Sigmoid colon (tissue), 7 donors: ENCODE measurements around the gene E2F2. TPM values are rescaled to one million over a fixed set of nuclear protein-coding genes. Genes with fewer than 3 reads are reported as not detected.

Experiments
- DNase-seq: peaks from one replicate; pipeline ENCODE4 v3.0.0-alpha.2; 2019
- H3K27ac ChIP-seq, 4 donors: fragments of 200-600 bp; sonication (generic); one replicate each; pipeline ENCODE4 v1.5.1; 2016 to 2019; ENCODE audit warnings: mild to moderate bottlenecking in 1 of 4
- H3K27me3 ChIP-seq, 3 donors: fragments of 200-600 bp; sonication (generic); one replicate each; pipeline ENCODE4 v1.5.1; 2019; ENCODE audit warnings: mild to moderate bottlenecking in 1 of 3
- H3K36me3 ChIP-seq, 4 donors: fragments of 200-600 bp; sonication (generic); one replicate each; pipeline ENCODE4 v1.5.1; 2016 to 2019
- H3K4me1 ChIP-seq, 4 donors: fragments of 200-600 bp; sonication (generic); one replicate each; pipeline ENCODE4 v1.5.1; 2017 to 2019
- H3K4me3 ChIP-seq, 4 donors: fragments of 200-600 bp; sonication (generic); one replicate each; pipeline ENCODE4 v1.5.1; 2017 to 2019; ENCODE audit warnings: mild to moderate bottlenecking in 2 of 4, moderate library complexity in 1 of 4
- H3K9me3 ChIP-seq, 4 donors: fragments of 200-600 bp in 3 of 4; sonication (generic) in 3 of 4; one replicate each; pipeline versions ENCODE4 v1.5.1 to v1.6.1; 2013 to 2019
- CTCF ChIP-seq, 4 experiments: fragments of 450-650 bp in 3 of 4; fragments of 200-600 bp in 1 of 4; IDR thresholded peaks; one replicate each; pipeline ENCODE4 v1.5.1; 2016 to 2019; ENCODE audit warnings: antibody characterized with exemption in 4 of 4, mild to moderate bottlenecking in 3 of 4, moderate library complexity in 2 of 4
- EP300 ChIP-seq, 4 donors: sonication (generic); formaldehyde crosslinking; IDR thresholded peaks; one replicate each; pipeline ENCODE4 v1.6.1; 2017; ENCODE audit warnings: antibody characterized with exemption in 4 of 4
- POLR2A ChIP-seq, 2 donors: fragments of 450-650 bp; IDR thresholded peaks; one replicate each; pipeline ENCODE4 v1.6.1; 2016; ENCODE audit warnings: antibody characterized with exemption in 2 of 2, mild to moderate bottlenecking in 2 of 2, moderate library complexity in 2 of 2
- POLR2AphosphoS5 ChIP-seq, 4 donors: sonication (generic); formaldehyde crosslinking; IDR thresholded peaks; one replicate each; pipeline ENCODE4 v1.6.1; 2017; ENCODE audit warnings: antibody characterized with exemption in 4 of 4
- WGBS, 2 donors: extraction: QIAGEN DNeasy Blood & Tissue Kit; methylation state at CpG; one replicate each; pipeline ENCODE4 v1.1.7; 2013; 5-methylcytosine and 5-hydroxymethylcytosine counted together
- intact Hi-C: fragments of 100-400 bp; cut with DNase I; formaldehyde crosslinking; loops from one replicate; pipeline ENCODE4 v1.15.1; 2023
- polyA plus RNA-seq, 3 donors: library from polyadenylated mRNA; stranded (reverse); fragments of 200-250 nt; gene quantifications; one replicate each; pipeline ENCODE4 v1.2.3, GENCODE V29; 2013
- total RNA-seq, 4 donors: library from RNA; depleted of rRNA; stranded (reverse); fragments of >200 nt; gene quantifications; one replicate each; pipeline ENCODE4 v1.1.0, GENCODE V29; 2016
- donor health status: healthy with polysubstance abuse.
- donor health status: Bipolar disorder and iron deficiency.
- donor health status: healthy.

Gene E2F2
- total and polyA plus RNA-seq, 7 donors = 0.14 to 10.6 (median 2.4) TPM; not detected in 2

GRCh38 chr1:23548704-23549143, 17.7 kb upstream of the E2F2 start:
- no peaks in the 10 kb centered on the region for H3K9me3 ChIP-seq
- H3K4me3 ChIP-seq = no peak overlapping the region
- TF ChIP-seq POLR2A (IDR thresholded peaks at IDR 0.05) = no peak
- no peak for TF ChIP-seq POLR2AphosphoS5 (IDR thresholded peaks at IDR 0.05)
- TF ChIP-seq EP300 (IDR thresholded peaks at IDR 0.05) = no peak
- no peak for TF ChIP-seq CTCF (IDR thresholded peaks at IDR 0.05)
- H3K4me1 ChIP-seq = peaks cover 0 to 4% (median 1%) of the 10 kb centered on the region in 4 donors
- intact Hi-C loops = loop anchor here (5.0 kb wide), 1 partner anchor 34 kb away; no protein-coding TSS in a partner anchor
- H3K27me3 ChIP-seq = no peaks in the 10 kb centered on the region
- DNase-seq = peak; percentile 83
- H3K36me3 ChIP-seq = no peaks in the 10 kb centered on the region
- H3K27ac ChIP-seq = peak overlapping the region in 1 of 4 donors; percentile 35
- 76% methylated on average over 9 of the region's 9 CpGs for WGBS, 2 donors

- H3K9me3 ChIP-seq = no peaks in the 10 kb centered on the region
- TF ChIP-seq POLR2AphosphoS5 (IDR thresholded peaks at IDR 0.05) (peak in 1 of 4 donors; percentile 11), CTCF (IDR thresholded peaks at IDR 0.05) (no peak)
- H3K4me1 ChIP-seq = peaks cover 0 to 4% (median 0%) of the 10 kb centered on the region in 4 donors
- no peaks in the 10 kb centered on the region for H3K36me3 ChIP-seq
- intact Hi-C loops = loop anchor here (5.0 kb wide), 1 partner anchor 35 kb away; no protein-coding TSS in a partner anchor
- WGBS, 2 donors = 16 to 69% methylated on average over 8 of the region's 8 CpGs
- no peaks in the 10 kb centered on the region for H3K27me3 ChIP-seq
- no peak overlapping the region for H3K27ac ChIP-seq
- H3K4me3 ChIP-seq = no peak overlapping the region
- DNase-seq = no peak
These were observed 16.0 kb upstream of the E2F2 start for GRCh38 chr1:23546897-23547584.

- intact Hi-C loops = loop anchor here (5.0 kb wide), 1 partner anchor 36 kb away; no protein-coding TSS in a partner anchor
- TF ChIP-seq CTCF (IDR thresholded peaks at IDR 0.05) (no peak), POLR2AphosphoS5 (IDR thresholded peaks at IDR 0.05) (no peak), POLR2A (IDR thresholded peaks at IDR 0.05) (no peak), EP300 (IDR thresholded peaks at IDR 0.05) (no peak)
- H3K27ac ChIP-seq = no peak overlapping the region
- 30 to 78% methylated on average over 9 of the region's 9 CpGs for WGBS, 2 donors
- H3K36me3 ChIP-seq = no peaks in the 10 kb centered on the region
- DNase-seq = no peak
- H3K4me1 ChIP-seq = peaks cover 0 to 4% (median 0%) of the 10 kb centered on the region in 4 donors
- H3K9me3 ChIP-seq = no peaks in the 10 kb centered on the region
- H3K4me3 ChIP-seq = no peak overlapping the region
- H3K27me3 ChIP-seq = no peaks in the 10 kb centered on the region
These were observed 14.8 kb upstream of the E2F2 start for GRCh38 chr1:23545851-23546250.

- TF ChIP-seq POLR2A (IDR thresholded peaks at IDR 0.05) = no peak
- peak; percentile 87 to 99 (median 94) for TF ChIP-seq CTCF (IDR thresholded peaks at IDR 0.05)
- intact Hi-C loops = loop anchor here (1.0 to 5.0 kb wide), 2 partner anchors 38 to 93 kb away; no protein-coding TSS in a partner anchor
- no peak overlapping the region for H3K4me3 ChIP-seq
- H3K27me3 ChIP-seq = no peaks in the 10 kb centered on the region
- H3K4me1 ChIP-seq = peaks cover 0 to 9% (median 4%) of the 10 kb centered on the region in 4 donors
- WGBS, 2 donors = 37 to 44% methylated on average over 8 of the region's 8 CpGs
- H3K36me3 ChIP-seq = no peaks in the 10 kb centered on the region
- DNase-seq = peak; percentile 89
- H3K9me3 ChIP-seq = no peaks in the 10 kb centered on the region
- H3K27ac ChIP-seq = no peak overlapping the region
These were observed 13.7 kb upstream of the E2F2 start for GRCh38 chr1:23544444-23545389.
